Measurements from ENCODE around the gene SAP25.

SAP25 gene

DNA sequence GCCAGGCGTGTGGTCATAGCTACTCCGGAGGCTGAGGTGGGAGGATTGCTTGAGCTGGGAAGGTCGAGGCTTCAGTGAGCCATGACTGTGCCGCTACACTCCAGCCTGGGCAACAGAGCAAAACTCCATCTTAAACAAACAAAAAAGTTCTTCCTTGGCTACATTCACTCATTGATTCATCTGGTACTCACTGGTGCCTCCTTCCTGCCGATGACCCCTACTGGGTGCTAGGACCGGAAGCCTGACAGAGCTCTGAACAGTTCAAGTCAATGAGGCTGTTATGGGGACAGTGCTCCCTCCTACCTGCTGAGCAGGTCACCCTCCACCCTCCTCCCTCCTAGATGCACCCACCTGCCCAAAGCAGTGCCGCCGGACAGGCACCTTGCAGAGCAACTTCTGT, 33.4 kb upstream of the SAP25 start:
- TF ChIP-seq EZH2 (optimal IDR thresholded peaks at IDR 0.05; ENCODE audit: low read depth, low read length), result no peak
- TF ChIP-seq, protein P1, sequence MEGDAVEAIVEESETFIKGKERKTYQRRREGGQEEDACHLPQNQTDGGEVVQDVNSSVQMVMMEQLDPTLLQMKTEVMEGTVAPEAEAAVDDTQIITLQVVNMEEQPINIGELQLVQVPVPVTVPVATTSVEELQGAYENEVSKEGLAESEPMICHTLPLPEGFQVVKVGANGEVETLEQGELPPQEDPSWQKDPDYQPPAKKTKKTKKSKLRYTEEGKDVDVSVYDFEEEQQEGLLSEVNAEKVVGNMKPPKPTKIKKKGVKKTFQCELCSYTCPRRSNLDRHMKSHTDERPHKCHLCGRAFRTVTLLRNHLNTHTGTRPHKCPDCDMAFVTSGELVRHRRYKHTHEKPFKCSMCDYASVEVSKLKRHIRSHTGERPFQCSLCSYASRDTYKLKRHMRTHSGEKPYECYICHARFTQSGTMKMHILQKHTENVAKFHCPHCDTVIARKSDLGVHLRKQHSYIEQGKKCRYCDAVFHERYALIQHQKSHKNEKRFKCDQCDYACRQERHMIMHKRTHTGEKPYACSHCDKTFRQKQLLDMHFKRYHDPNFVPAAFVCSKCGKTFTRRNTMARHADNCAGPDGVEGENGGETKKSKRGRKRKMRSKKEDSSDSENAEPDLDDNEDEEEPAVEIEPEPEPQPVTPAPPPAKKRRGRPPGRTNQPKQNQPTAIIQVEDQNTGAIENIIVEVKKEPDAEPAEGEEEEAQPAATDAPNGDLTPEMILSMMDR (IDR thresholded peaks at IDR 0.05; ENCODE audit: low read length), result no peak
- no peak for TF ChIP-seq EZH2phosphoT487 (IDR thresholded peaks at IDR 0.05; ENCODE audit: low read length)
- Histone ChIP-seq H3K9me2 (replicated peaks; ENCODE audit: insufficient read depth, low read length) (no peaks in the 10 kb centered on the region), H3K9me3 (replicated peaks; ENCODE audit: insufficient read depth, low read length) (no peaks in the 10 kb centered on the region), H3K36me3 (replicated peaks; ENCODE audit: insufficient read depth, low read length) (no peaks in the 10 kb centered on the region), H3K9ac (ENCODE audit: low read length) (no peak overlapping the region), H4K20me1 (ENCODE audit: insufficient read depth, low read length) (no peaks in the 10 kb centered on the region), H3K4me1 (ENCODE audit: low read length) (no peaks in the 10 kb centered on the region; the same call in 1 of the 2 replicates), H3K4me2 (ENCODE audit: low read depth, low read length) (no peak overlapping the region), H3F3A (ENCODE audit: insufficient read depth, low read length) (peaks cover 4% of the 10 kb centered on the region; the same call in 1 of the 2 replicates), H3K27me3 (replicated peaks; ENCODE audit: insufficient read depth, low read length) (peaks cover 83% of the 10 kb centered on the region), H3K79me2 (ENCODE audit: low read length) (no peaks in the 10 kb centered on the region), H2AFZ (ENCODE audit: low read length) (no peak overlapping the region), H3K4me3 (ENCODE audit: low read length) (no peak overlapping the region), H3K27ac (ENCODE audit: low read length) (no peak overlapping the region)
- DNase-seq, result no peak

DNA sequence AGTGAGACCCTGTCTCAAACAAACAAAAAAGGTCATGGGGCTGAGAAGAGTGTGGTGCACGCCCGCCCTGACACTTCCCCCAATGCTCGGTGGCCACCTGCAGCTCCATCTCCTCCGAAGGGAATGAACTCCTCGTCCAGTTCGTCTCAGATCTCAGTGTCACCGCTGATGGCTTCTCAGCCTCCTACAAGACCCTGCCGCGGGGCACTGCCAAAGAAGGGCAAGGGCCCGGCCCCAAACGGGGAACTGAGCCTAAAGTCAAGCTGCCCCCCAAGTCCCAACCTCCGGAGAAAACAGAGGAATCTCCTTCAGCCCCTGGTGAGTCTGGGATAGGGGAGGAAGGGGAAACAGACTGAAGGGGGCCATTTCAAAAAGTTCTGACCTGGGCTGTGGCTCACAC, 32.6 kb upstream of the SAP25 start:
- Histone ChIP-seq H3K4me2 (ENCODE audit: low read depth, low read length) (no peak overlapping the region), H3K27ac (ENCODE audit: low read length) (no peak overlapping the region), H3K9me2 (replicated peaks; ENCODE audit: insufficient read depth, low read length) (no peaks in the 10 kb centered on the region), H3K4me1 (ENCODE audit: low read length) (no peaks in the 10 kb centered on the region; the same call in 1 of the 2 replicates), H2AFZ (ENCODE audit: low read length) (no peak overlapping the region), H3K27me3 (replicated peaks; ENCODE audit: insufficient read depth, low read length) (peaks cover 91% of the 10 kb centered on the region), H3K79me2 (ENCODE audit: low read length) (no peaks in the 10 kb centered on the region), H3F3A (ENCODE audit: insufficient read depth, low read length) (peaks cover 4% of the 10 kb centered on the region; the same call in 1 of the 2 replicates), H4K20me1 (ENCODE audit: insufficient read depth, low read length) (no peaks in the 10 kb centered on the region), H3K9ac (ENCODE audit: low read length) (no peak overlapping the region), H3K4me3 (ENCODE audit: low read length) (no peak overlapping the region), H3K36me3 (replicated peaks; ENCODE audit: insufficient read depth, low read length) (no peaks in the 10 kb centered on the region), H3K9me3 (replicated peaks; ENCODE audit: insufficient read depth, low read length) (no peaks in the 10 kb centered on the region)
- no peak for DNase-seq
- TF ChIP-seq EZH2phosphoT487 (IDR thresholded peaks at IDR 0.05; ENCODE audit: low read length) (no peak), EZH2 (optimal IDR thresholded peaks at IDR 0.05; ENCODE audit: low read depth, low read length) (no peak)
- TF ChIP-seq, protein P1 (IDR thresholded peaks at IDR 0.05; ENCODE audit: low read length), result no peak

DNA sequence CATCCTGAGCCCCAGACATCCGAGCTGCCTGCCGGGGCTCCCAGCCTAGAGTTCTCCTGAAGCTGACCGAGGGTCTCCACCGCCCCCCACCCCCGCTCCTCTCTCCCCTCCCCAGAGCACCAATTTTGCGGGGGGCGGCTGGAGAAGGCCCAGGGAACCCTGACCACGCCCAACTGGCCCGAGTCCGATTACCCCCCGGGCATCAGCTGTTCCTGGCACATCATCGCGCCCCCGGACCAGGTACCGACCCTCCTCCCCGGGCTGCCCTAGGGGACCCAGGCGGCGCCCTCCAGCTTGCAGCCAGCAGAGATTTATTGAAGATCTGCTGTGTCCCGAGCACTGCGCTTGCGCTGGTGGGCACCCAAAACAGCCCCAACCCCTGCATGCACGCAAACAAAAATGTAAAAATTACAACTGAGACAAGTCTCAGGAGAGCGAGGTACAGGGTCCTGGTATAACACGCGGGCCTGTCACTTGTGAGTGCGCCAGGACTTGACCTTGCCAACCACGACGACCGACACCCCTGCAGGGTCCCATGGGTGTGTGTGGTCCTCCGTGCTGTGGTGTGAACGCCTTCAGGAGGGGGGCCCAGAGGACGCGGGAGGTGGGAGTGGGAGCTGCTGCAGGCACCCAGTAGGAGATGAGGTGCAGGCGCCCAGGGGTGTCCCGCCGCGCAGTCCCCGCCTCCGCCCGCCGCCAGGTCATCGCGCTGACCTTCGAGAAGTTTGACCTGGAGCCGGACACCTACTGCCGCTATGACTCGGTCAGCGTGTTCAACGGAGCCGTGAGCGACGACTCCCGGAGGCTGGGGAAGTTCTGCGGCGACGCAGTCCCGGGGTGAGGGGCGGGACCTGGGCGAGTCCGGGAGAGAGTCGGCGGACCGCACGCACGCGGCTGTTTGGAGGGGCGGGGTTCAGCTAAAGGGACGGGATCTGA, 31.5 kb upstream of the SAP25 start:
- Histone ChIP-seq H3K9ac (ENCODE audit: low read length) (no peak overlapping the region; the same call in 1 of the 2 replicates), H4K20me1 (ENCODE audit: insufficient read depth, low read length) (no peaks in the 10 kb centered on the region), H3K9me2 (replicated peaks; ENCODE audit: insufficient read depth, low read length) (no peaks in the 10 kb centered on the region), H3K36me3 (replicated peaks; ENCODE audit: insufficient read depth, low read length) (no peaks in the 10 kb centered on the region), H2AFZ (ENCODE audit: low read length) (peak overlapping the region; percentile 89), H3K4me1 (ENCODE audit: low read length) (no peaks in the 10 kb centered on the region; the same call in 1 of the 2 replicates), H3K4me2 (ENCODE audit: low read depth, low read length) (peak overlapping the region; percentile 99), H3F3A (ENCODE audit: insufficient read depth, low read length) (no peaks in the 10 kb centered on the region), H3K79me2 (ENCODE audit: low read length) (no peaks in the 10 kb centered on the region), H3K4me3 (ENCODE audit: low read length) (peak overlapping the region; percentile 69), H3K27me3 (replicated peaks; ENCODE audit: insufficient read depth, low read length) (peaks cover 85% of the 10 kb centered on the region), H3K9me3 (replicated peaks; ENCODE audit: insufficient read depth, low read length) (no peaks in the 10 kb centered on the region), H3K27ac (ENCODE audit: low read length) (no peak overlapping the region)
- TF ChIP-seq, protein P1 (IDR thresholded peaks at IDR 0.05; ENCODE audit: low read length), result no peak
- peak; percentile 64 for TF ChIP-seq EZH2 (optimal IDR thresholded peaks at IDR 0.05; ENCODE audit: low read depth, low read length)
- DNase-seq, result no peak

Measured in MM.1S (cell line).